ENCODE measurements around the gene SRPRB. TPM values are rescaled to one million over a fixed set of nuclear protein-coding genes. Genes with fewer than 3 reads are reported as not detected.

The SRPRB gene
- total RNA-seq, 1 donor from 2014 or later: 80.9 TPM

DNA sequence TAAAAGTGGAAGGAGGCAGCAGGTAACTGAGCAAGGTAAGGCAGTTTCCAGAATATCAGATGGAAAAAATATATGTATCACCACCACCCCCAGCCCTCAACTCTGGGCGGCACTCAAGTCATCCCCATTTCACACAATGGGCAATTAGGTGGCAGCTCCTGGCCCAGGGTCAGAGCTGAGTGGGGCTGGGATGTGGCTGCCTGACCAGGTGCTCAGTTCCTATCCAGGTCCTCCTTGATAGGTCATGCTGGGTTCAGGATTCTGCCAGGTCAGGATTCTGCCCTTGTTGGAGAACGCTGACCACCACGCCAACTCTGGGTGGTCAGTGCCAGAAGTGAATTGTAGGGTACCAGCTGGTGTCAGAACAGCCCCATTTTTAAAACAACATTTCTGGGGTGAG lies 60.5 kb downstream of the SRPRB start:
- H3K4me1 Mint-ChIP-seq (ENCODE audit: unreplicated experiment): peaks cover 8% of the 10 kb centered on the region
- no peak for DNase-seq (ENCODE audit: extremely low spot score, unreplicated experiment)
- H3K27me3 Mint-ChIP-seq: no peaks in the 10 kb centered on the region
- TF ChIP-seq, protein P1, sequence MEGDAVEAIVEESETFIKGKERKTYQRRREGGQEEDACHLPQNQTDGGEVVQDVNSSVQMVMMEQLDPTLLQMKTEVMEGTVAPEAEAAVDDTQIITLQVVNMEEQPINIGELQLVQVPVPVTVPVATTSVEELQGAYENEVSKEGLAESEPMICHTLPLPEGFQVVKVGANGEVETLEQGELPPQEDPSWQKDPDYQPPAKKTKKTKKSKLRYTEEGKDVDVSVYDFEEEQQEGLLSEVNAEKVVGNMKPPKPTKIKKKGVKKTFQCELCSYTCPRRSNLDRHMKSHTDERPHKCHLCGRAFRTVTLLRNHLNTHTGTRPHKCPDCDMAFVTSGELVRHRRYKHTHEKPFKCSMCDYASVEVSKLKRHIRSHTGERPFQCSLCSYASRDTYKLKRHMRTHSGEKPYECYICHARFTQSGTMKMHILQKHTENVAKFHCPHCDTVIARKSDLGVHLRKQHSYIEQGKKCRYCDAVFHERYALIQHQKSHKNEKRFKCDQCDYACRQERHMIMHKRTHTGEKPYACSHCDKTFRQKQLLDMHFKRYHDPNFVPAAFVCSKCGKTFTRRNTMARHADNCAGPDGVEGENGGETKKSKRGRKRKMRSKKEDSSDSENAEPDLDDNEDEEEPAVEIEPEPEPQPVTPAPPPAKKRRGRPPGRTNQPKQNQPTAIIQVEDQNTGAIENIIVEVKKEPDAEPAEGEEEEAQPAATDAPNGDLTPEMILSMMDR (conservative IDR thresholded peaks at IDR 0.05): no peak
- H3K36me3 Mint-ChIP-seq: peaks cover 7% of the 10 kb centered on the region
- H3K4me3 Mint-ChIP-seq: no peak overlapping the region
- no peak overlapping the region for H3K27ac Mint-ChIP-seq
- no peaks in the 10 kb centered on the region for H3K9me3 Mint-ChIP-seq

DNA sequence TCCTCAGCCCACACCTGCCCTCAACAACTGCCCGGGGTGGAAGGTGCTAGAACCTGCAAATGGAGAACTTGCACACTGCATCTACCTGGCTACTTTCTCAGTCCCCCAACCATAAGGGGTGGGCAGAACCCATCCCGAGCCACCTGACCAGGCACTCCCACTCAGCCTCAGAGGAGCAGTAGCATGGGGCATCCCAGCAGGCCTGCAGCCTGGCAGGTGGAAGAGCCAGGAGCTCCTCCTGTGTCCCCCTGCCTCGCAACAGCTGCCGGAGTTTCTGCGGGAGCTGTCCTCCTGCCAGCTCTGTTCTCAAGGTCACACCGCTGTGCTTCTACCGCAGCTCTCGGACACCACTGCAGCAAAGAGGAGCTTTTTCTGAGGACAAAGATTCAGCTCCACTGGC lies 62.6 kb downstream of the SRPRB start:
- TF ChIP-seq, protein P1 (conservative IDR thresholded peaks at IDR 0.05): no peak
- no peak for DNase-seq (ENCODE audit: extremely low spot score, unreplicated experiment)
- Mint-ChIP-seq H3K36me3 (peaks cover 7% of the 10 kb centered on the region), H3K4me1 (ENCODE audit: unreplicated experiment) (peaks cover 8% of the 10 kb centered on the region), H3K27me3 (no peaks in the 10 kb centered on the region), H3K9me3 (no peaks in the 10 kb centered on the region), H3K27ac (no peak overlapping the region), H3K4me3 (no peak overlapping the region)

DNA sequence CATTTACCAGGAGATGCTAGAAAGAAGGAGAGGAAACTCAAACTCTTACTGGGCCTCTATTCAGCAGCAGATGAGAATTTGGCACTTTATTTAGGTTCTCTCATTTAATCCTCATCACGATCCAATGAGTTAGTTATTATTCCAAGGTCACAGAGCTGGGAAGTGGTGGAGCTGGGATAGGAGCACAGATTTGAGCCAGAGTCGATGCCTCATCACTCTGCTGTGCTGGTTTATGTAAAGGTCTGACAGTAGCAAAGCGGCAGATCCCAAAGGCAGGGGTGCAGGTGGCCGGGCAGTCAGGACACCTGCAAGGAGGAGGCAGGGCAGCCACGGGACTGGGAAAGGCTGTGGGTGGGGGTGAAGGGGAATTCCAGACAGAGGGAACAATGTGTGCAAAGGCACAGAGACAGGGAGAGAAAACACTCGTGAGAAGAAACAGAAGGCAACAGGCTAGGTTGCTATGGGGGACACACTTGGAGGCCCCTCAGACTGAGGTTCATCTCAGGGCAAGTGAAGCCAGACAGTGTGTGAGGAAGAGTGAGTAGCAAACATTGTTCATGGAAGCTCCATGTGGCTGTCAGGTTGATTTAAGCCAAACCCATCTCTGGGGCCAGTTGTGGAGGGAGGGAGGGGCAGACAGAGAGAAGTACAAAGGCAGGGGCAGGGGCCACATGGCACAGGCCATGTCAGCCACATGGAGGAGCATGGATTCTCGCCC lies 63.3 kb downstream of the SRPRB start:
- Mint-ChIP-seq H3K27ac (no peak overlapping the region), H3K36me3 (peaks cover 7% of the 10 kb centered on the region), H3K9me3 (no peaks in the 10 kb centered on the region), H3K27me3 (no peaks in the 10 kb centered on the region), H3K4me1 (ENCODE audit: unreplicated experiment) (peaks cover 8% of the 10 kb centered on the region), H3K4me3 (no peak overlapping the region)
- no peak for DNase-seq (ENCODE audit: extremely low spot score, unreplicated experiment)
- TF ChIP-seq, protein P1 (conservative IDR thresholded peaks at IDR 0.05): no peak

DNA sequence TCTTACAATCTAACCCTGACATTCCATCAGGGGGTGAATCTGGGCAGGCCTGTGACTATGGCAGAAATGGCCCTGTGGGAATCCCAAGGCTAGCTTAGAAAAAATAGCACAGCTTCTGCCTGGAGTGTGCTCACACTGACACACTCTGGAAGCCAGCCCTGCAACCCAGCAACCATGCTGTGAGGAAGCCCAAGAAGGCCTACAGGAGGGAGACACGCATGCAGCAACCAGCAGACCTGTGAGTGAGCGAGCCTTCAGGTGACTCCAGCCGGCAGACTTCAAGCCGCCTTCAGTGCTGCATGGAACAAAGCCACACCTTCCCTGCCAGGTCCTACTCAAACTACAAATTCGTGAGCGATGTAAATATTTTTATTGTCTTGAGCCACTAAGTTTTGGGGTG lies 64.0 kb downstream of the SRPRB start:
- no peak overlapping the region for H3K4me3 Mint-ChIP-seq
- H3K36me3 Mint-ChIP-seq: peaks cover 7% of the 10 kb centered on the region
- TF ChIP-seq, protein P1 (conservative IDR thresholded peaks at IDR 0.05): no peak
- no peaks in the 10 kb centered on the region for H3K9me3 Mint-ChIP-seq
- no peaks in the 10 kb centered on the region for H3K27me3 Mint-ChIP-seq
- no peak for DNase-seq (ENCODE audit: extremely low spot score, unreplicated experiment)
- no peak overlapping the region for H3K27ac Mint-ChIP-seq
- peaks cover 8% of the 10 kb centered on the region for H3K4me1 Mint-ChIP-seq (ENCODE audit: unreplicated experiment)

DNA sequence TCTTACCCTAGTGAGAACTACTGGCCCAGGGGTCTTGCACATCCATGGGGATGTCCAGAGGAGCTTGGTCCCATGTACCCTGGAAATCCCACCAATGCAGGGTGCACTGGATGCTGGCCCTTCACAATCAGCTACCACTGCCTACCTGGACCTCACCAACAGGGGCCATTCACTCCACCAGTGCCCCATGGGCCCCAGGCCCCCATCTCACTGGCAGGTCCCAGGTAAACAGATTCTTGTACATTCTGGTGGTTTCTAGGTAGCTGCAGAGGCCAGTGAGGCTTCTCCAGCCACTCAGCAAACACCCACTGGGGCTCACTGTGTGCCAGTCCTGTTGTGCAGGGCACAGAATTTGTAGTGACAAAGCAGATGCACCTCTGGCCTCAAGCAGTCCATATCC lies 65.2 kb downstream of the SRPRB start:
- Mint-ChIP-seq H3K4me1 (ENCODE audit: unreplicated experiment) (peaks cover 8% of the 10 kb centered on the region), H3K36me3 (peaks cover 7% of the 10 kb centered on the region), H3K27me3 (no peaks in the 10 kb centered on the region), H3K4me3 (no peak overlapping the region), H3K9me3 (no peaks in the 10 kb centered on the region), H3K27ac (no peak overlapping the region)
- no peak for DNase-seq (ENCODE audit: extremely low spot score, unreplicated experiment)
- TF ChIP-seq, protein P1 (conservative IDR thresholded peaks at IDR 0.05): no peak

Other genes with a start within 250 kb of the SRPRB start
- gene CDV3, start 232.1 kb upstream of the SRPRB start, total RNA-seq (ENCODE audit: low replicate concordance): 153 and 162 TPM in 2 replicates
- 30.5 and 44.4 TPM in 2 replicates for gene TOPBP1, start 143.9 kb upstream of the SRPRB start, total RNA-seq (ENCODE audit: low replicate concordance)
- 2.3 and 18.8 TPM in 2 replicates for gene TF, start 59.4 kb upstream of the SRPRB start, total RNA-seq (ENCODE audit: low replicate concordance)
- gene RAB6B, start 90.1 kb downstream of the SRPRB start, total RNA-seq (ENCODE audit: low replicate concordance): 21.2 and 48.2 TPM in 2 replicates
- 3.4 and 3.8 TPM in 2 replicates for gene SLCO2A1, start 224.1 kb downstream of the SRPRB start, total RNA-seq (ENCODE audit: low replicate concordance)

All from type B pancreatic cell (in vitro differentiated cells).